ENCODE data around the gene PDCD1LG2.

The PDCD1LG2 gene

DNA sequence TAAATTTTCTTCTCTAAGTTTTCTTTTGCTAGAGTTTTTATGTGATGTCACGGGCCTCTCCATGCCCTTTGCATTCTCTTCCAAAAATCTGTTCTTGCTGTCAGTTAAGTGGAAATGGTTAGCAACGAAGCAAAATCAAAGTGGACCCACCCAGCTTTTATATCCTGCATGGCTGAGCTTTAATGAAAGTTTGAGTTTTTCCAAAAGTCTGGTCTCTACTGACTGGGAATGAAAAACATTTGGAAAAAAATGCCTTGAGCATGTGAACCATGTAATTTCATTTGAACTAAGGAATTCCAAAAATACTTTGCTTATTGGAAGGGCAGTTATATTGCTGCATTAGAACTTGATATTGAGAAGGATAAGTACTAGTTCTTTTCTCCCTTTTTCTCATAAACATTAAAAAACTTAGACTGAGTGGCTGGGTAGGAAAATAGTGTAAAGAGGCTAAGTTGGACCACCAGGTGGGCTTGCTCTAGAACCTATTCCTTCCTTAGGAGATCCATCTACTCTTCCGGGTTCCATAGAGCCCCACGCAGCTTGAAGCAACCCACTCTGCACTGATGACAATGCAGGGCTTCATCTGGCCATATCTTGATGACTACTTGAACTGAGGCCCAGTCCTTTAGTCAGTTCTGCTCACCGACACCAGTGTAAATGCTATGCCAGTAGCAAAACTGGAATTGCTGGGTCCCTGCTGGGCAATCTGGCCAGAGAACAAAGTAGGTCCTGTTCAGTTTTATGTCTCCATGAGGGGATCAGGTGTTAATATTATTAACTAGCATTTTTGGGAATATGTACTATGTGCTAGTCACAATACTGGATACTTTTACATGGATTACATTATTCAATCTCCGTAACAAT, 101.2 kb downstream of the PDCD1LG2 start:
- no peak for DNase-seq (ENCODE audit: low read depth)

DNA sequence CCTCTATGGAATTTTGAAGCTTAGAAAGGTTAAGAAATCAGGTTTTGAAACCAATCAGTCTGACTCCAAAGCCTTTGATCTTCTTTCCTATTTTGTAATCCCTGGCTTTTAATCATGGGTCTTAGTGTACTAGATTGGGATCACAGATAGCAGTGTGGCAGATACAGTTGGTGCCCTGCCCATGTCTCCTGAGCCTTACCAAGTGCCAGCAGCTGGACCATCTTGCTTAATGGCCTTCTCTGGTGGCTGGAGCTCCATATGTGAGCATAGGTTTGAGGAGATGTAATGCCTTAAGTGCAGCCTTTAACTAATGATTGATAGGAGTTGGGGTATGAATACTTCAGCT, 101.8 kb downstream of the PDCD1LG2 start:
- DNase-seq (ENCODE audit: low read depth), result no peak

DNA sequence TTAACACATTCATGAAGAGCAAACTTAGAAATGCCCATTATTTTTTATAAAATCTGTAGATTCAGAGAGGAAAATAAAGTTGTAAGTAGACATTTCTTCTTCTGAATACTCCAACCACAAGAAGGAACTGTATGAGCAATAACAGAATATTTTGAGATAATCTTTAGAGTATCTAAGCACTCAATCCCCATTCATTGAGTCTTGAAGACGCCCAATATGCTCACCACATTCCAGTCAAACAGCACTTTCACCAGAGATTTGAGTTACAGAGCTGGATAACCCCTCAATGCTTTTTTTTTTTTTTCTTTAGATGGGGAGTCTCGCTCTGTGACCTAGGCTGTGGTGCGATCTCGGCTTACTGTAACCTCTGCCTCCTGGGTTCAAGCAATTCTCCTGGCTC, 103.9 kb downstream of the PDCD1LG2 start:
- DNase-seq (ENCODE audit: low read depth), result no peak

DNA sequence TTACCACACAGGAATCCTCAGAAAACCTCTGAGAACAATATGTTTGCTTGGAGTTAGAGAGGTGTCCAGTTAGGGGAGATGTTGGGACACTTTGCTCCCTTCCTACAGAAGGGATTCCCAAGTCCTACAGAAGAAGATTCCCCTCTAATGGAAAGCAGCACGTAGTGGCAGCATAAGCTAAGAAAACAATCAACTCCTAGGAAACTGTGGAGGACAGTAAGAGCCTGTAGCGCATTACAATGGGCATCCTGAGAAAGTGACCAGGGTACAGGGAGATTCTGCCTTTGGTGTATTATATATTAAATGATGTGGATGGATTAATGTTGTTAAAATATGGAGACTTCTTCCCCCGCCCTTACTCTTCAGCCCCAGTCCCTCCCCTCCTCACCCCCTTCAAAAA, 104.7 kb downstream of the PDCD1LG2 start:
- DNase-seq (ENCODE audit: low read depth), result no peak

DNA sequence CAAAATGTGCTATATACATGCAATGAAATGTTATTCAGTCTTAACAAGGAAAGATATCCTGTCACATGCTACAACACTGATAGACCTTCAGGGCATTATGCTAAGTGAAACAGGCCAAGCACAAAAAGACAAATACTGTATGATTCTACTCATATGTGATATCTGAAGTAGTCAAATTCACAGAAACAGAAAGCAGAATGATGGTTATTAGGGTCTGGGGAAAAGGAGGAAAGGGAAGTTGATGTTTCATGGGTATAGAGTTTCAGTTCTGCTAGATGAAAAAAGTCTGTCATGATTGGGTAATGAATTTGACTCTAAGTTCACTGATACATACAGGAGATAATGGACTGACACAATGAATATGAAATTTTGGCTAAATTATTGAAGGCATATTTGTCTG, 107.4 kb downstream of the PDCD1LG2 start:
- DNase-seq (ENCODE audit: low read depth), result no peak

DNA sequence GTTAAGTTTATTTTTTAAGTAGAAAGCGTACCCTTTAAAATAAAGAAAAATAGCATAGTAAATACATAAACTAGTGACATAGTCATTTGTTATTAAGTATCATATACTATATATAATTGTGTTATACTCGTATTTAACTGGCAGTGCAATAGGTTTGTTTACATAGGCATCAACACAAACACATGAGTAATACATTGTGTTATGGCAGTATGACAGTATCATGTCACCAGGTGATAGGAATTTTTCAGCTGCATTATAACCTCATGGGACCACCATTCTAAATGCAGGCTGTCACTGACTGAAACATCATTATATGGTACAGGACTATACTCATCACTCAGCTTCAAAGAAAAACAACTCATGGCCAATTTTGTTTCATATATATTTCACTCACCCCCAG, 110.2 kb downstream of the PDCD1LG2 start:
- DNase-seq (ENCODE audit: low read depth), result no peak
